Endothelial cell (in vitro differentiated cells): ENCODE measurements around the gene PDE6B. TPM values are rescaled to one million over a fixed set of nuclear protein-coding genes. Genes with fewer than 3 reads are reported as not detected.

ENCODE experiments used
- DNase-seq: peaks from one replicate; pipeline ENCODE4 v3.0.0; 2021; ENCODE audit warnings: low spot score
- H3K27ac Mint-ChIP-seq: one replicate; pipeline ENCODE4 v1.8.0; 2021; ENCODE audit warnings: mixed read lengths, inconsistent platforms; ENCODE audit not compliant: unreplicated experiment
- H3K27me3 Mint-ChIP-seq: one replicate; pipeline ENCODE4 v1.8.0; 2021; ENCODE audit warnings: mild to moderate bottlenecking, moderate library complexity, mixed read lengths, inconsistent platforms; ENCODE audit not compliant: unreplicated experiment
- H3K36me3 Mint-ChIP-seq: one replicate; pipeline ENCODE4 v1.8.0; 2021; ENCODE audit warnings: mild to moderate bottlenecking, low read depth, mixed read lengths, inconsistent platforms; ENCODE audit not compliant: unreplicated experiment
- H3K4me1 Mint-ChIP-seq: one replicate; pipeline ENCODE4 v1.8.0; 2021; ENCODE audit warnings: mild to moderate bottlenecking, mixed read lengths, inconsistent platforms; ENCODE audit not compliant: unreplicated experiment
- H3K4me3 Mint-ChIP-seq: one replicate; pipeline ENCODE4 v1.8.0; 2021; ENCODE audit warnings: mild to moderate bottlenecking, mixed read lengths, inconsistent platforms; ENCODE audit not compliant: unreplicated experiment
- H3K9me3 Mint-ChIP-seq: one replicate; pipeline ENCODE4 v1.8.0; 2021; ENCODE audit warnings: mixed read lengths, inconsistent platforms; ENCODE audit not compliant: unreplicated experiment
- total RNA-seq: library from RNA; stranded (reverse); fragmentation: NEBNext Ultra II Directional; extraction: Animal tissue kit (Norgen Biotek cat#: 25700); gene quantifications from one replicate; pipeline ENCODE4 v1.2.1, GENCODE V29; 2021; ENCODE audit not compliant: unreplicated experiment
- TF ChIP-seq, protein P1 (sequence below): fragments of 200-600 bp; sonication (generic); IDR thresholded peaks from one replicate; pipeline ENCODE4 v1.5.0; 2021; ENCODE audit warnings: antibody characterized with exemption; ENCODE audit not compliant: unreplicated experiment

Gene PDE6B
- total RNA-seq, 1 donor from 2014 or later = 5.1 TPM

DNA sequence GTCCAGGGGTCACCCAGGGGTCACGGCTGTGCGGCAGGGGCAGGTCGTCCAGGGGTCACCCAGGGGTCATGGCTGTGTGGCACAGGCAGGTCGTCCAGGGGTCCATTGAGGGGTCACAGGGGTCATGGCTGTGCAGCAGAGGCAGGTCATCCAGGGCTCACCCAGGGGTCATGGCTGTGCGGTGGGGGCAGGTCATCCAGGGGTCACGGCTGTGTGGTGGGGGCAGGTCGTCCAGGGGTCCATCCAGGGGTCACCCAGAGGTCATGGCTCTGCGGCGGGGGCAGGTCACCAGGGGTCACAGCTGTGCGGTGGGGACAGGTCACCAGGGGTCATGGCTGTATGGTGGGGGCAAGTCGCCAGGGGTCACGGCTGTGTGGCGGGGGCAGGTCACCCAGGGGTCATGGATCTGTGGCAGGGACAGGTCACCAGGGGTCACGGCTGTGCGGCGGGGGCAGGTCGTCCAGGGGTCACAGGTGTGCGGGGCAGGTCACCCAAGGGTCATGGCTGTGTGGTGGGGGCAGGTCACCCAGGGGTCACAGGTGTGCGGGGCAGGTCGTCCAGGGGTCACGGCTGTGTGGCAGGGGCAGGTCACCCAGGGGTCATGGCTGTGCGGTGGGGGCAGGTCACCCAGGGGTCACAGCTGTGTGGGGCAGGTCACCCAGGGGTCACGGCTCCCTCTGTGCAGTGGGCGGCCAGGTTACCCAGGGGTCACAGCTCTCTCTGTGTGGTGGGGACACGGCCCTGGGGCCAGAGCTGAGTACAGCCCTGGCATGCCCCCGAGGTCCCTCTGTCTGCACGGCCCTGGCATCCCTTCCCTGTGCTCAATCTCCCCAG, 32.7 kb downstream of the PDE6B start:
- H3K27me3 Mint-ChIP-seq = peaks cover 18% of the 10 kb centered on the region
- peaks cover 21% of the 10 kb centered on the region for H3K36me3 Mint-ChIP-seq
- no peaks in the 10 kb centered on the region for H3K4me1 Mint-ChIP-seq
- H3K9me3 Mint-ChIP-seq = peaks cover 3% of the 10 kb centered on the region
- no peak overlapping the region for H3K4me3 Mint-ChIP-seq
- no peak for DNase-seq
- TF ChIP-seq, protein P1, sequence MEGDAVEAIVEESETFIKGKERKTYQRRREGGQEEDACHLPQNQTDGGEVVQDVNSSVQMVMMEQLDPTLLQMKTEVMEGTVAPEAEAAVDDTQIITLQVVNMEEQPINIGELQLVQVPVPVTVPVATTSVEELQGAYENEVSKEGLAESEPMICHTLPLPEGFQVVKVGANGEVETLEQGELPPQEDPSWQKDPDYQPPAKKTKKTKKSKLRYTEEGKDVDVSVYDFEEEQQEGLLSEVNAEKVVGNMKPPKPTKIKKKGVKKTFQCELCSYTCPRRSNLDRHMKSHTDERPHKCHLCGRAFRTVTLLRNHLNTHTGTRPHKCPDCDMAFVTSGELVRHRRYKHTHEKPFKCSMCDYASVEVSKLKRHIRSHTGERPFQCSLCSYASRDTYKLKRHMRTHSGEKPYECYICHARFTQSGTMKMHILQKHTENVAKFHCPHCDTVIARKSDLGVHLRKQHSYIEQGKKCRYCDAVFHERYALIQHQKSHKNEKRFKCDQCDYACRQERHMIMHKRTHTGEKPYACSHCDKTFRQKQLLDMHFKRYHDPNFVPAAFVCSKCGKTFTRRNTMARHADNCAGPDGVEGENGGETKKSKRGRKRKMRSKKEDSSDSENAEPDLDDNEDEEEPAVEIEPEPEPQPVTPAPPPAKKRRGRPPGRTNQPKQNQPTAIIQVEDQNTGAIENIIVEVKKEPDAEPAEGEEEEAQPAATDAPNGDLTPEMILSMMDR = no peak
- H3K27ac Mint-ChIP-seq = no peak overlapping the region

DNA sequence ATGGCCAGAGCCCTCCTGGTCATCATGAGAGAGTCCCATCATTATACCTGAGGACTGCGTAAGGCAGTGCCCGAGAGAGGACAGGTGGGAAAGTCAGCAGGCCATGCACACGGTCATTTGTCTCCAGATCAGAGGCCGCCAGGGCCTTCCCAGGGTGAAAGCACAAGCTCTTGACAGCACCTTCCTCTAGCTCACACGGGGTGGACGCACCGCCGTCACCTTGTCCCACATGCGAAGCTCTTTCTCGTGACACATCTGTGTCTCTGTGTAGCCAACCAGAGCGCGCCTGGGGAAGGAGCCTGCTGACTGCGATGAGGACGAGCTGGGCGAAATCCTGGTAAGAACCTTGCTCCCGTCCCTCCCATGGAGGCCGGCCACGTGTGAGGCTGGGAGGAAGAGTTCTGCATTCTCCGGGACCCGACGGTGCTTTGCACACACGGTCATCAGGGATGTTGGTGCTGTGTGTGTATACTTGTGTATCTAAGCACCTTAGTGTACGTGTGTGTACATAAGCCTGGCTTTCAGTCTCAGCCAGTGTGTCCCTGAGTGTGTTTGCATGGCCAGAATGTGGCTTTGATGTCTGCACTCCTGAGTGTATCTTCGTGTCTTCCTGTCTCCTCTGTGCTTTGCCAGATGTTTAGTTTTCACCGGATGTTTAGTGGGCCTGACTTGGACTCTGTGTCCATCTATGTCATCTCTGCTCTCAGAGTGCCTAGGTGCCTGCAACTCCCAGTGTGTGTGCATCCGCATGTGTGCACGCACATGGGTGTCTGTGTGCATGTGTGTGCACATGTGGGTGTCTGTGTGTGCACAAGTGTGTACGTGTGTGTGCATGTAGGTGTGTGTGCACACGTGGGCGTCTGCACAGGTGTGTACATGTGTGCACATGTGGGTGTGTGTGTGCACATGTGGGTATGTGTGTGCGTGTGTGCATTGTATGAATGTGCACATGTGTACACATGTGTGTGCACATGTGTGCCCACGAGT, 33.6 kb downstream of the PDE6B start:
- Mint-ChIP-seq H3K27me3 (peaks cover 19% of the 10 kb centered on the region), H3K4me3 (peak overlapping the region; percentile 31), H3K27ac (no peak overlapping the region), H3K4me1 (no peaks in the 10 kb centered on the region), H3K9me3 (peaks cover 3% of the 10 kb centered on the region), H3K36me3 (peaks cover 21% of the 10 kb centered on the region)
- TF ChIP-seq, protein P1 = no peak
- no peak for DNase-seq

DNA sequence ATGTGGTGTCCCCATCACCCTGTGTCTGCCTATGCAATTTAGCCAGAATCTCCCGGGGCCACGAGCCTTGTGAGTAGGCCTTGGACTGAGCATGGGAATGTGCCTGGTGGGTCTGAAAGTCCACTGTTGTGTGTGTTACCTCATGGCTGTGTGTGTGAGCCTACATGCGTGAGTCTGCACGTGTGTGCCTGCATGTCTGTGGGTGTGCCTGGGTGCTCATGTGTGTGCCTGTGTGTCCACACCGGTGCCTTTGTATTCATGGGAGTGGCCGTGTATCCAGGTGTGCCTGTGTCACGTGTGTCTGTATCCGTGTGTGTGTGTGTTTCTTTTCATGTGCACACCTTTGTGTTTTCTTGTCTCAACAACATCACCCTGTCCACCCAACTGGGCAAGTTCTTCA, 34.5 kb downstream of the PDE6B start:
- H3K9me3 Mint-ChIP-seq = peaks cover 3% of the 10 kb centered on the region

GRCh38 chr4:660401-660800, 35.0 kb downstream of the PDE6B start:
- TF ChIP-seq, protein P1 = no peak
- Mint-ChIP-seq H3K9me3 (peaks cover 3% of the 10 kb centered on the region), H3K27ac (no peak overlapping the region), H3K27me3 (peaks cover 16% of the 10 kb centered on the region), H3K36me3 (peaks cover 21% of the 10 kb centered on the region), H3K4me1 (no peaks in the 10 kb centered on the region), H3K4me3 (peak overlapping the region; percentile 48)
- DNase-seq = no peak

More for the DNA sequence above, 34.5 kb downstream of the PDE6B start:
- Mint-ChIP-seq H3K27me3 (peaks cover 16% of the 10 kb centered on the region), H3K36me3 (peaks cover 21% of the 10 kb centered on the region), H3K4me1 (no peaks in the 10 kb centered on the region), H3K4me3 (peak overlapping the region; percentile 49), H3K27ac (peak overlapping the region; percentile 13)
- TF ChIP-seq, protein P1 = no peak
- DNase-seq = no peak
